ENCODE measurements around the gene FRY. TPM values are rescaled to one million over a fixed set of nuclear protein-coding genes. Genes with fewer than 3 reads are reported as not detected.

FRY gene
- total RNA-seq, 2 experiments from 2014 or later, result 3.0 to 7.0 TPM

DNA sequence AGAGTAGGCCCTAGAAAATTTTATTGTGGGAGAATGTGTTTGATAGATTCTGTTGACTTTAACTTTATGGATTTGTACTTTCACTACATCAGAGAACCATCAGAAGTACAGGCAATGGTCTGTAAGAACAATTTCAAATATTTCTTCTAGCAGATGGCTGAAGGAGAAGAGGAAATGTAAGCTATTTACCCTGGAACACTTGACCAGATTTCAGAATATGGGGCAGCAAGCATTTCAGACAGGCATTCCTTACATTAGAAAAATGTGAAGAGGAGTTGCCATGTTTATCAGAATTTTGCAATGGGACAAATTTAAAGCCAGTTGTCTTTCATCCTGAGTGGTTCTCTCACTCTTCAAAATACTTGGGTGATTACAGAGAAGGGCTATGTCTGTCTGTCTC is 7.5 kb downstream of the FRY start:
- no peaks in the 10 kb centered on the region for H3K79me2 ChIP-seq (ENCODE audit: insufficient read depth, low read depth, low read length)
- DNase-seq (ENCODE audit: low spot score), result no peak
- no peak for TF ChIP-seq EZH2phosphoT487 (IDR thresholded peaks at IDR 0.05; ENCODE audit: borderline replicate concordance, low read depth, low read length)
- TF ChIP-seq, protein P1, sequence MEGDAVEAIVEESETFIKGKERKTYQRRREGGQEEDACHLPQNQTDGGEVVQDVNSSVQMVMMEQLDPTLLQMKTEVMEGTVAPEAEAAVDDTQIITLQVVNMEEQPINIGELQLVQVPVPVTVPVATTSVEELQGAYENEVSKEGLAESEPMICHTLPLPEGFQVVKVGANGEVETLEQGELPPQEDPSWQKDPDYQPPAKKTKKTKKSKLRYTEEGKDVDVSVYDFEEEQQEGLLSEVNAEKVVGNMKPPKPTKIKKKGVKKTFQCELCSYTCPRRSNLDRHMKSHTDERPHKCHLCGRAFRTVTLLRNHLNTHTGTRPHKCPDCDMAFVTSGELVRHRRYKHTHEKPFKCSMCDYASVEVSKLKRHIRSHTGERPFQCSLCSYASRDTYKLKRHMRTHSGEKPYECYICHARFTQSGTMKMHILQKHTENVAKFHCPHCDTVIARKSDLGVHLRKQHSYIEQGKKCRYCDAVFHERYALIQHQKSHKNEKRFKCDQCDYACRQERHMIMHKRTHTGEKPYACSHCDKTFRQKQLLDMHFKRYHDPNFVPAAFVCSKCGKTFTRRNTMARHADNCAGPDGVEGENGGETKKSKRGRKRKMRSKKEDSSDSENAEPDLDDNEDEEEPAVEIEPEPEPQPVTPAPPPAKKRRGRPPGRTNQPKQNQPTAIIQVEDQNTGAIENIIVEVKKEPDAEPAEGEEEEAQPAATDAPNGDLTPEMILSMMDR (conservative IDR thresholded peaks at IDR 0.05; ENCODE audit: low read length), result no peak
- H3K36me3 ChIP-seq (ENCODE audit: insufficient read depth, low read length), result no peaks in the 10 kb centered on the region
- ChIA-PET POLR2A (interaction anchor here (1.2 kb wide), 1 partner anchor 8 kb away, joined by 3 read pairs; no protein-coding TSS in a partner anchor), CTCF (ENCODE audit: unreplicated experiment) (no interaction called here)
- H2AFZ ChIP-seq (ENCODE audit: low read length), result no peak overlapping the region
- H3K4me2 ChIP-seq (ENCODE audit: low read length), result no peak overlapping the region
- no peaks in the 10 kb centered on the region for H3K9me2 ChIP-seq (ENCODE audit: insufficient read depth, low read length)
- H3K4me3 ChIP-seq (ENCODE audit: low read depth, low read length, poor library complexity, severe bottlenecking), result no peak overlapping the region
- no peaks in the 10 kb centered on the region for H4K20me1 ChIP-seq (ENCODE audit: insufficient read depth, low read length)
- no TSS peak for BruUV-seq (replicated peaks)
- intact Hi-C loops (cut with micrococcal nuclease; ENCODE audit: unreplicated experiment), result loop anchor here (10.0 kb wide), 1 partner anchor 1506 kb away; no protein-coding TSS in a partner anchor
- no peak overlapping the region for H3K27ac ChIP-seq (ENCODE audit: low read depth, low read length, poor library complexity, severe bottlenecking)
- no peaks in the 10 kb centered on the region for H3K9me3 ChIP-seq (ENCODE audit: low read length)
- H3K4me1 ChIP-seq (ENCODE audit: insufficient read depth, low read length, poor library complexity, severe bottlenecking), result no peaks in the 10 kb centered on the region

DNA sequence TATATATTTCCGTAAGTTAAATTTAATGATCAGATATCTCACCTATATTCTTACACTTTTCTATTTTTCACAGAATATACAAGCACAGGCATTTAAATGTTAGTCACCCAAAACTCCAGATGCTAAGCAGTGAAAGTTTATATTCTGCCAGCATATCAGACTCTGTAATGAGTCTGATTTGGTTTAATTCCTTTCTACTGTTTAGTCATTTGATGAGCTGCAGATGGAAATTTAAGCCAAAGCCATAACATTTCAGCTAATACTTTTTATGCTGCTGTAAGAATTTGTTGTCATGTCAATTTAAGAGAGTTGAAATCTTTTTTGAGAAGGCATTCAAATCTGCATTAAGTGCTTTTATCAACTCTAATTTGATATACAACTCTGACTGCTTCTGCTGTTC is 8.0 kb downstream of the FRY start:
- intact Hi-C loops (cut with micrococcal nuclease; ENCODE audit: unreplicated experiment), result loop anchor here (10.0 kb wide), 1 partner anchor 1505 kb away; no protein-coding TSS in a partner anchor
- BruUV-seq (replicated peaks), result no TSS peak
- H2AFZ ChIP-seq (ENCODE audit: low read length), result no peak overlapping the region
- H3K9me3 ChIP-seq (ENCODE audit: low read length), result no peaks in the 10 kb centered on the region
- no peak overlapping the region for H3K4me2 ChIP-seq (ENCODE audit: low read length)
- CTCF ChIA-PET (ENCODE audit: unreplicated experiment), result no interaction called here
- H3K4me3 ChIP-seq (ENCODE audit: low read depth, low read length, poor library complexity, severe bottlenecking), result no peak overlapping the region
- H3K27ac ChIP-seq (ENCODE audit: low read depth, low read length, poor library complexity, severe bottlenecking), result no peak overlapping the region
- no peaks in the 10 kb centered on the region for H3K79me2 ChIP-seq (ENCODE audit: insufficient read depth, low read depth, low read length)
- H3K9me2 ChIP-seq (ENCODE audit: insufficient read depth, low read length), result no peaks in the 10 kb centered on the region
- DNase-seq (ENCODE audit: low spot score), result no peak
- no peaks in the 10 kb centered on the region for H4K20me1 ChIP-seq (ENCODE audit: insufficient read depth, low read length)
- POLR2A ChIA-PET, result interaction anchor here (1.0 to 1.2 kb wide), 2 partner anchors 9 to 12 kb away, joined by 3 read pairs; no protein-coding TSS in a partner anchor
- TF ChIP-seq, protein P1 (conservative IDR thresholded peaks at IDR 0.05; ENCODE audit: low read length), result no peak
- H3K36me3 ChIP-seq (ENCODE audit: insufficient read depth, low read length), result no peaks in the 10 kb centered on the region
- no peaks in the 10 kb centered on the region for H3K4me1 ChIP-seq (ENCODE audit: insufficient read depth, low read length, poor library complexity, severe bottlenecking)

DNA sequence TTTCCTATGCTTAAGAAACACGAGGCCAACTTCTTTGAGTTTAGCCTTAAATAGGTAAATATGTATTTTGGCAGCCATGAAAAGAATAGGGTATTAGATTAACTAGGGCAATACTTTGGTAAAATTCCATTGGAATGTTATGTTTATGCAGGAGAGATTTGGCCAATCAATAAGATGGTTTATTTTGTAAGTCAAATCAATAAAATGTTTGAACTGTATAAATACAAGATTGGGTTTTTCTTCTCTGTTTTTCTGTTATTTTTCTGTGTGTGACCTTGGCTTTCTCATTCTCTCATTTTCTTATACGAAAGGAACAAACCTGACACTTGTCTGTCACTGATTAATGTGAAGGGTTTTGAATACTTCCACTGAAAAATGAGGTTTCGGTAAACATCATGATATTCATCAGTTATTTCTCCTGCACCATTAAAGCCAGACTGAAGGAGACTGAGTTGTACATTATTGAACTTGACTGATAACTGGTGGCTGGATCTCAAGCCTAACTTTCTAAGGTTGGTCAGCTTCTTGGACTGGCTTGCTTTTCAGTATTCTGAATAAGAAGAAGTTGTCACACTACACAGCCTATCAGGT is 8.6 kb downstream of the FRY start:
- Histone ChIP-seq H3K79me2 (ENCODE audit: insufficient read depth, low read depth, low read length) (no peaks in the 10 kb centered on the region), H3K4me2 (ENCODE audit: low read length) (no peak overlapping the region), H3K9me2 (ENCODE audit: insufficient read depth, low read length) (no peaks in the 10 kb centered on the region), H3K36me3 (ENCODE audit: insufficient read depth, low read length) (no peaks in the 10 kb centered on the region), H3K4me1 (ENCODE audit: insufficient read depth, low read length, poor library complexity, severe bottlenecking) (no peaks in the 10 kb centered on the region), H4K20me1 (ENCODE audit: insufficient read depth, low read length) (no peaks in the 10 kb centered on the region), H2AFZ (ENCODE audit: low read length) (no peak overlapping the region), H3K9me3 (ENCODE audit: low read length) (no peaks in the 10 kb centered on the region), H3K27ac (ENCODE audit: low read depth, low read length, poor library complexity, severe bottlenecking) (no peak overlapping the region), H3K4me3 (ENCODE audit: low read depth, low read length, poor library complexity, severe bottlenecking) (no peak overlapping the region)
- ChIA-PET CTCF (ENCODE audit: unreplicated experiment) (no interaction called here), POLR2A (interaction anchor here (1.0 to 1.4 kb wide), 3 partner anchors 7 to 12 kb away, joined by 3 to 4 read pairs (median 3); no protein-coding TSS in a partner anchor)
- intact Hi-C loops (cut with micrococcal nuclease; ENCODE audit: unreplicated experiment), result loop anchor here (10.0 kb wide), 1 partner anchor 385 kb away; the partner anchor contains the start of gene N4BP2L1
- BruUV-seq (replicated peaks), result no TSS peak
- DNase-seq (ENCODE audit: low spot score), result no peak
- TF ChIP-seq, protein P1 (conservative IDR thresholded peaks at IDR 0.05; ENCODE audit: low read length), result no peak
- TF ChIP-seq EZH2phosphoT487 (IDR thresholded peaks at IDR 0.05; ENCODE audit: borderline replicate concordance, low read depth, low read length), result no peak
